Endothelial cell of umbilical vein (primary cell): Measurements from ENCODE around the gene SUSD2. TPM values are rescaled to one million over a fixed set of nuclear protein-coding genes. Genes with fewer than 3 reads are reported as not detected.

ENCODE experiments used
- BruUV-seq: library from RNA; stranded (reverse); fragments of 400-500 nt; replicated peaks from 2 replicates; lab custom pipeline; 2021; lab: Mats Ljungman, UMichigan
- CTCF ChIA-PET: fragments of 300-600, 350-600 bp; sonication (Branson Sonifier 250); formaldehyde crosslinking; loops from one replicate; lab custom pipeline; 2021; ENCODE audit warnings: antibody characterized with exemption, inconsistent platforms; lab: Charles Lee
- POLR2A ChIA-PET: fragments of 300-600, 350-600 bp; sonication (Branson Sonifier 250); formaldehyde crosslinking; loops from one replicate; lab custom pipeline; 2021; ENCODE audit warnings: antibody characterized with exemption, inconsistent platforms; lab: Charles Lee
- DNase-seq: peaks from one replicate; pipeline ENCODE4 v3.0.0-alpha.2; 2011; ENCODE audit warnings: low read depth, low spot score
- FAIRE-seq: peaks from 2 replicates; lab custom pipeline; 2011; peaks lifted over from hg19 to GRCh38; lab: Jason Lieb, UNC
- H2AFZ ChIP-seq: 2 replicates; pipeline ENCODE4 v1.6.0; 2012; ENCODE audit warnings: low read depth, low read length, control low read depth, inconsistent platforms
- H3K27ac ChIP-seq: 2 replicates; pipeline ENCODE4 v1.5.1; 2011; ENCODE audit warnings: low read depth, mild to moderate bottlenecking, control low read depth, low read length, moderate library complexity; ENCODE audit not compliant: insufficient read depth
- H3K27me3 ChIP-seq, 2 experiments: 2 replicates each; pipeline versions ENCODE4 v1.6.0 to v1.6.1; 2011; ENCODE audit warnings: low read length in 2 of 2, mixed read lengths in 1 of 2; ENCODE audit not compliant: control insufficient read depth in 2 of 2, insufficient read depth in 2 of 2
- H3K36me3 ChIP-seq, 2 experiments: 2 replicates in 1 of 2; 3 replicates in 1 of 2; pipeline ENCODE4 v1.5.1; 2011; ENCODE audit warnings: low read length in 2 of 2, mild to moderate bottlenecking in 1 of 2, moderate library complexity in 1 of 2; ENCODE audit not compliant: control insufficient read depth in 2 of 2, insufficient read depth in 2 of 2; ENCODE audit errors: extremely low read depth in 1 of 2
- H3K4me1 ChIP-seq: 3 replicates; pipeline ENCODE4 v1.5.1; 2011; ENCODE audit warnings: mild to moderate bottlenecking, low read length; ENCODE audit not compliant: control insufficient read depth, insufficient read depth; ENCODE audit errors: extremely low read depth
- H3K4me2 ChIP-seq: 2 replicates; pipeline ENCODE4 v1.6.1; 2011; ENCODE audit warnings: low read length, control low read depth, mixed read lengths; ENCODE audit not compliant: insufficient read depth
- H3K4me3 ChIP-seq, 3 experiments: fragments of 200-600 bp in 1 of 3; sonication (generic), shearing (Covaris generic) in 1 of 3; replicated peaks in 1 of 3; 2 replicates each; pipeline ENCODE4 v1.5.1; 2011 to 2016; ENCODE audit warnings: control low read depth in 3 of 3, low read length in 3 of 3, mild to moderate bottlenecking in 2 of 3, inconsistent platforms in 1 of 3, low read depth in 1 of 3, moderate library complexity in 1 of 3; ENCODE audit not compliant: insufficient read depth in 1 of 3
- H3K79me2 ChIP-seq: 2 replicates; pipeline ENCODE4 v1.6.0; 2012; ENCODE audit warnings: low read length, inconsistent platforms; ENCODE audit not compliant: control insufficient read depth, insufficient read depth
- H3K9ac ChIP-seq: replicated peaks from 2 replicates; pipeline ENCODE3; 2011; ENCODE audit warnings: low read length, control low read depth; ENCODE audit not compliant: insufficient read depth; ENCODE audit errors: extremely low read depth
- H3K9me1 ChIP-seq: replicated peaks from 3 replicates; pipeline ENCODE4 v1.6.0; 2011; ENCODE audit warnings: mild to moderate bottlenecking, low read length; ENCODE audit not compliant: control insufficient read depth, insufficient read depth; ENCODE audit errors: extremely low read depth
- H3K9me3 ChIP-seq: replicated peaks from 2 replicates; pipeline ENCODE4 v1.5.1; 2012; ENCODE audit warnings: low read length, inconsistent platforms; ENCODE audit not compliant: control insufficient read depth, insufficient read depth
- H4K20me1 ChIP-seq: replicated peaks from 2 replicates; pipeline ENCODE3; 2011; ENCODE audit warnings: mild to moderate bottlenecking, low read length; ENCODE audit not compliant: control insufficient read depth, insufficient read depth; ENCODE audit errors: extremely low read depth
- CTCF ChIP-seq, 2 donors: IDR thresholded peaks; 1 replicate in 1 of 2; 2 replicates in 1 of 2; pipeline ENCODE4 v1.5.1; 2011; ENCODE audit warnings: low read length in 2 of 2, mild to moderate bottlenecking in 2 of 2, moderate library complexity in 2 of 2, control low read depth in 1 of 2, inconsistent platforms in 1 of 2, low read depth in 1 of 2; ENCODE audit not compliant: insufficient read depth in 1 of 2; ENCODE audit errors: extremely low read depth in 1 of 2
- EZH2 ChIP-seq: IDR thresholded peaks from 2 replicates; pipeline ENCODE4 v1.6.1; 2012; ENCODE audit warnings: borderline replicate concordance, low read depth, mild to moderate bottlenecking, moderate library complexity, low read length, inconsistent platforms; ENCODE audit not compliant: severe bottlenecking
- FOS ChIP-seq: IDR thresholded peaks from 2 replicates; pipeline ENCODE4 v1.6.1; 2011; ENCODE audit warnings: mild to moderate bottlenecking, low read length, moderate library complexity, borderline replicate concordance; ENCODE audit not compliant: insufficient read depth
- GATA2 ChIP-seq: IDR thresholded peaks from 2 replicates; pipeline ENCODE4 v1.7.0; 2011; ENCODE audit warnings: low read depth, mild to moderate bottlenecking, moderate library complexity, mixed read lengths, low read length; ENCODE audit not compliant: insufficient read length, insufficient read depth
- JUN ChIP-seq: IDR thresholded peaks from 2 replicates; pipeline ENCODE4 v1.6.1; 2011; ENCODE audit warnings: borderline replicate concordance, low read depth; ENCODE audit not compliant: insufficient read length, insufficient read depth
- MAX ChIP-seq: IDR thresholded peaks from 2 replicates; pipeline ENCODE4 v1.6.1; 2011; ENCODE audit not compliant: insufficient read depth, insufficient read length
- MYC ChIP-seq: IDR thresholded peaks from one replicate; pipeline ENCODE4 v1.6.1; 2011; ENCODE audit warnings: mild to moderate bottlenecking, low read depth, low read length
- POLR2A ChIP-seq: IDR thresholded peaks from 2 replicates; pipeline ENCODE4 v1.6.1; 2012; ENCODE audit warnings: low read depth, mild to moderate bottlenecking, control low read depth, low read length
- POLR2AphosphoS5 ChIP-seq: IDR thresholded peaks from 2 replicates; pipeline ENCODE4 v1.6.1; 2012; ENCODE audit warnings: low read depth, mild to moderate bottlenecking, control low read depth, low read length, moderate library complexity; ENCODE audit not compliant: insufficient read depth
- dilution Hi-C: fragments of 300-500 bp; cut with MboI; formaldehyde crosslinking; loops from one replicate; pipeline ENCODE4 v1.15.0; 2019; ENCODE audit warnings: low sequenced_read_pairs; ENCODE audit not compliant: extremely low pct_ligation_motif_present
- intact Hi-C: fragments of 100-400 bp; cut with micrococcal nuclease; formaldehyde crosslinking; loops from one replicate; pipeline ENCODE4 v1.10.0; 2022
- polyA plus RNA-seq, 4 experiments: library from polyadenylated mRNA; depleted of rRNA in 3 of 4; stranded (reverse) in 3 of 4; unstranded in 1 of 4; fragments of >200 nt; gene quantifications; 2 replicates each; pipeline versions ENCODE4 v1.2.1 to v1.2.3, GENCODE V29; 2011 to 2012; ENCODE audit warnings: missing spikeins in 1 of 4
- total RNA-seq: library from RNA; stranded (reverse); gene quantifications from 2 replicates; pipeline ENCODE4 v1.2.3, GENCODE V29; 2021

Gene SUSD2
- total and polyA plus RNA-seq, 2 donors (not counting 3 experiments of a cell fraction or from before 2014, with no cell fraction given): 0.26 to 0.27 TPM

DNA sequence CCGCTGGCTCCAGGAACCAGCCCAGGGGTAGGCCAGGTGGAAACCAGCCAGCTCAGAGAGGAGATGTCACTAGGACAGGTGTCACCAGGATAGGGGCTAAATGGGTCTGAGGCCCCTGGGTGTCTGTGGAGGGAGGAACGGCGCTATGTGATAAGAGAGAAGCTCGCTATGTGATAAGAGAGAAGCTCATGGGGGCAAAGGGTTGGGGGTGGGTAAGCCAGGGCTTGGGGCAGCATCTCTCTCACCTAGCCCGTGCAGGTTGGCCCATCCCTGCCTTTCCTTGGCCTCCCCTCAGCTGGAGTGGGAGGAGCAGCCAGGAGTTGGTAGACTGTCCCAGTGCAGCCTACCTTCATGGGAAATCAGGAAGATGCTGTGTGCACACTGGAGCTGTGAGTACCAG, 26.5 kb upstream of the SUSD2 start:
- H3K4me1 ChIP-seq: peaks cover 13% of the 10 kb centered on the region
- no peaks in the 10 kb centered on the region for H4K20me1 ChIP-seq
- no peak overlapping the region for H3K27ac ChIP-seq
- H3K36me3 ChIP-seq: no peaks in the 10 kb centered on the region
- H3K4me3 ChIP-seq: no peak overlapping the region
- H3K27me3 ChIP-seq: no peaks in the 10 kb centered on the region
- H3K9me1 ChIP-seq: no peaks in the 10 kb centered on the region
- BruUV-seq: no TSS peak
- H3K4me2 ChIP-seq: no peak overlapping the region
- dilution Hi-C loops (no loop called here), intact Hi-C loops (loop anchor here (5.0 kb wide), 1 partner anchor 143 kb away; the partner anchor contains the start of gene CABIN1)
- TF ChIP-seq GATA2: no peak
- TF ChIP-seq MAX: no peak
- TF ChIP-seq JUN: no peak
- no peak for TF ChIP-seq FOS
- no peak for TF ChIP-seq POLR2AphosphoS5
- no peak for TF ChIP-seq CTCF (IDR thresholded peaks at IDR 0.05; ENCODE audit: extremely low read depth in 1 of 2, insufficient read depth in 1 of 2, low read depth in 1 of 2, low read length in 2 of 2)
- TF ChIP-seq MYC: no peak
- no peak for TF ChIP-seq POLR2A
- no peak for TF ChIP-seq EZH2
- POLR2A ChIA-PET: no interaction called here
- no peaks in the 10 kb centered on the region for H3K9me3 ChIP-seq
- no peak overlapping the region for H3K9ac ChIP-seq
- peaks cover 4% of the 10 kb centered on the region for H3K79me2 ChIP-seq
- CTCF ChIA-PET: interaction anchor here (0.8 to 4.8 kb wide), 10 partner anchors 9 to 55 kb away, joined by 3 to 40 read pairs (median 9); no protein-coding TSS in a partner anchor
- FAIRE-seq (no peak), DNase-seq (no peak)
- H2AFZ ChIP-seq: no peak overlapping the region
